ENCODE data around the gene ATP2C1. TPM values are rescaled to one million over a fixed set of nuclear protein-coding genes. Genes with fewer than 3 reads are reported as not detected.

Gene ATP2C1
- total and polyA plus RNA-seq, 2 of the 13 experiments (the other 11 are each of a cell fraction or from before 2014, with no cell fraction given) = 32.4 to 37.6 TPM

- FAIRE-seq (no peak), DNase-seq (ENCODE audit: low spot score) (no peak), ATAC-seq (no peak)
- H2AFZ ChIP-seq (ENCODE audit: low read length) = no peak overlapping the region
- BruUV-seq (replicated peaks) = no TSS peak
- intact Hi-C loops (cut with micrococcal nuclease; ENCODE audit: unreplicated experiment) (no loop called here), in situ Hi-C loops (cut with HindIII; ENCODE audit: extremely low pct_ligation_motif_present, low pct_unique_long_range_greater_than_20kb) (no loop called here)
- no peak for TF ChIP-seq NFE2 (CRISPR knock-in tag; IDR thresholded peaks at IDR 0.05)
- TF ChIP-seq CEBPB (IDR thresholded peaks at IDR 0.05; ENCODE audit: borderline replicate concordance, low read depth, low read length) = peak; percentile 62; the same call in 1 of the 2 replicates
- TF ChIP-seq ATF7 (IDR thresholded peaks at IDR 0.05) = peak; percentile 14; the same call in 1 of the 2 replicates
- no peak for TF ChIP-seq ATF7 (CRISPR knock-in tag; IDR thresholded peaks at IDR 0.05)
- WGBS (ENCODE audit: low lambda C conversion rate) = 92% methylated on average over 7 of the region's 7 CpGs
- no peak overlapping the region for H3K4me2 ChIP-seq (ENCODE audit: low read depth, low read length)
- H3K4me3 ChIP-seq (replicated peaks in 1 of 3; ENCODE audit: insufficient read depth in 1 of 3, low read depth in 2 of 3, low read length in 3 of 3) = no peak overlapping the region
- CTCF ChIA-PET (ENCODE audit: low intra/inter-chr PET ratio, low total read pairs) = no interaction called here
- H3K36me3 ChIP-seq (replicated peaks in 1 of 2; ENCODE audit: control insufficient read depth in 1 of 2, insufficient read depth in 2 of 2, low read length in 2 of 2) = peaks cover 3 to 18% of the 10 kb centered on the region in 2 experiments; a peak in 3 of 5 replicates
- no peak overlapping the region for H3K27ac ChIP-seq (ENCODE audit: extremely low read length, insufficient read depth, low read length)
- no peaks in the 10 kb centered on the region for H3K79me2 ChIP-seq (ENCODE audit: insufficient read depth, low read length)
- POLR2A ChIA-PET = no interaction called here
- no peak overlapping the region for H3K9ac ChIP-seq (ENCODE audit: insufficient read depth, low read depth, low read length)
- H4K20me1 ChIP-seq (ENCODE audit: insufficient read depth, low read length) = no peaks in the 10 kb centered on the region
- no peaks in the 10 kb centered on the region for H3K4me1 ChIP-seq (ENCODE audit: insufficient read depth, low read length)
- H3K27me3 ChIP-seq (ENCODE audit: control insufficient read depth in 1 of 2, insufficient read depth in 2 of 2, low read length in 2 of 2) = no peaks in the 10 kb centered on the region
- H3K9me3 ChIP-seq (ENCODE audit: low read length) = no peaks in the 10 kb centered on the region
Observed at GRCh38 chr3:130997289-130997688, 103.4 kb downstream of the ATP2C1 start.

- H3K36me3 ChIP-seq (replicated peaks in 1 of 2; ENCODE audit: control insufficient read depth in 1 of 2, insufficient read depth in 2 of 2, low read length in 2 of 2) = peaks cover 3 to 16% of the 10 kb centered on the region in 2 experiments; a peak in 3 of 5 replicates
- DNase-seq (ENCODE audit: low spot score) = no peak
- no peaks in the 10 kb centered on the region for H3K79me2 ChIP-seq (ENCODE audit: insufficient read depth, low read length)
- no peaks in the 10 kb centered on the region for H3K4me1 ChIP-seq (ENCODE audit: insufficient read depth, low read length)
- no peak for ATAC-seq
- in situ Hi-C loops (cut with HindIII; ENCODE audit: extremely low pct_ligation_motif_present, low pct_unique_long_range_greater_than_20kb) = no loop called here
- no peak overlapping the region for H3K9ac ChIP-seq (ENCODE audit: insufficient read depth, low read depth, low read length)
- ChIA-PET POLR2A (interaction anchor here (1.0 kb wide), 1 partner anchor 381 kb away, joined by 3 read pairs; the partner anchor contains the start of gene NUDT16), CTCF (ENCODE audit: low intra/inter-chr PET ratio, low total read pairs) (no interaction called here)
- H2AFZ ChIP-seq (ENCODE audit: low read length) = no peak overlapping the region
- FAIRE-seq = no peak
- no peak overlapping the region for H3K27ac ChIP-seq (ENCODE audit: extremely low read length, insufficient read depth, low read length)
- H3K27me3 ChIP-seq (ENCODE audit: control insufficient read depth in 1 of 2, insufficient read depth in 2 of 2, low read length in 2 of 2) = no peaks in the 10 kb centered on the region
- intact Hi-C loops (cut with micrococcal nuclease; ENCODE audit: unreplicated experiment) = no loop called here
- no peaks in the 10 kb centered on the region for H4K20me1 ChIP-seq (ENCODE audit: insufficient read depth, low read length)
- WGBS (ENCODE audit: low lambda C conversion rate) = 97% methylated on average over 1 of the region's 1 CpG
- no peak overlapping the region for H3K4me2 ChIP-seq (ENCODE audit: low read depth, low read length)
- no peaks in the 10 kb centered on the region for H3K9me3 ChIP-seq (ENCODE audit: low read length)
- no peak overlapping the region for H3K4me3 ChIP-seq (replicated peaks in 1 of 3; ENCODE audit: insufficient read depth in 1 of 3, low read depth in 2 of 3, low read length in 3 of 3)
- no TSS peak for BruUV-seq (replicated peaks)
- TF ChIP-seq ZNF18 (CRISPR knock-in tag; IDR thresholded peaks at IDR 0.05; ENCODE audit: insufficient replicate concordance) = no peak
- TF ChIP-seq PRPF4 (IDR thresholded peaks at IDR 0.05; ENCODE audit: low read depth, low read length, poor library complexity, severe bottlenecking) = no peak
- no peak for TF ChIP-seq ZBTB49 (CRISPR knock-in tag; IDR thresholded peaks at IDR 0.05; ENCODE audit: borderline replicate concordance)
- no peak for TF ChIP-seq ZNF276 (CRISPR knock-in tag; IDR thresholded peaks at IDR 0.05; ENCODE audit: low read depth)
- TF ChIP-seq ZNF770 (CRISPR knock-in tag; IDR thresholded peaks at IDR 0.05) = no peak
Observed at GRCh38 chr3:131001071-131001470, 107.2 kb downstream of the ATP2C1 start.

Data from HepG2 (cell line).